CD8-positive, alpha-beta memory T cell (primary cell): ENCODE data around the gene SNX10. TPM values are rescaled to one million over a fixed set of nuclear protein-coding genes. Genes with fewer than 3 reads are reported as not detected.
A peak's percentile ranks its signal among the peaks of the same experiment; 100 is the strongest.

Source experiments
- CTCF ChIA-PET: fragments of 350-600 bp; sonication (Branson Sonifier 250); formaldehyde crosslinking; loops from one replicate; lab custom pipeline; 2021; ENCODE audit warnings: antibody characterized with exemption; lab: Charles Lee
- POLR2A ChIA-PET: fragments of 350-600 bp; sonication (Branson Sonifier 250); formaldehyde crosslinking; loops from one replicate; lab custom pipeline; 2021; ENCODE audit warnings: antibody characterized with exemption; lab: Charles Lee
- DNase-seq, 5 donors: peaks; one replicate each; pipeline versions ENCODE4 v3.0.0 to v3.0.0-alpha.2; 2020 to 2022; ENCODE audit warnings: mixed read lengths in 1 of 5
- H3K27ac ChIP-seq: one replicate; pipeline ENCODE4 v1.7.0; 2013; ENCODE audit warnings: low read depth, mild to moderate bottlenecking, low read length, moderate library complexity
- H3K27me3 ChIP-seq: 2 replicates; pipeline ENCODE4 v1.7.0; 2013; ENCODE audit warnings: low read length, mild to moderate bottlenecking; ENCODE audit not compliant: insufficient read depth, poor library complexity, severe bottlenecking
- H3K36me3 ChIP-seq: 2 replicates; pipeline ENCODE4 v1.7.0; 2013; ENCODE audit warnings: mild to moderate bottlenecking, low read length, moderate library complexity; ENCODE audit not compliant: insufficient read depth
- H3K4me1 ChIP-seq: 2 replicates; pipeline ENCODE4 v1.7.0; 2013; ENCODE audit warnings: mild to moderate bottlenecking, low read length, moderate library complexity; ENCODE audit not compliant: insufficient read depth
- H3K4me3 ChIP-seq: 2 replicates; pipeline ENCODE4 v1.7.0; 2013; ENCODE audit warnings: mild to moderate bottlenecking, low read length
- H3K9me3 ChIP-seq: 2 replicates; pipeline ENCODE4 v1.7.0; 2013; ENCODE audit warnings: mild to moderate bottlenecking, low read length
- H3K27ac Mint-ChIP-seq, 8 donors: one replicate each; pipeline ENCODE4 v1.8.0; 2020 to 2021; ENCODE audit warnings: mixed read lengths in 8 of 8, mild to moderate bottlenecking in 6 of 8, inconsistent platforms in 3 of 8, moderate library complexity in 3 of 8
- H3K27me3 Mint-ChIP-seq, 2 donors: one replicate each; pipeline ENCODE4 v1.8.0; 2020 to 2021; ENCODE audit warnings: mixed read lengths in 2 of 2, mild to moderate bottlenecking in 1 of 2, moderate library complexity in 1 of 2
- H3K36me3 Mint-ChIP-seq, 3 donors: one replicate each; pipeline ENCODE4 v1.8.0; 2020 to 2021; ENCODE audit warnings: mixed read lengths in 3 of 3, inconsistent platforms in 1 of 3, mild to moderate bottlenecking in 1 of 3
- H3K4me1 Mint-ChIP-seq, 3 donors: one replicate each; pipeline ENCODE4 v1.8.0; 2020 to 2021; ENCODE audit warnings: mixed read lengths in 3 of 3, inconsistent platforms in 1 of 3, mild to moderate bottlenecking in 1 of 3
- H3K4me3 Mint-ChIP-seq, 7 donors: one replicate each; pipeline ENCODE4 v1.8.0; 2020 to 2021; ENCODE audit warnings: mixed read lengths in 7 of 7, mild to moderate bottlenecking in 6 of 7, moderate library complexity in 4 of 7, inconsistent platforms in 2 of 7
- H3K9me3 Mint-ChIP-seq, 5 donors: one replicate each; pipeline ENCODE4 v1.8.0; 2020 to 2022; ENCODE audit warnings: mixed read lengths in 5 of 5, mild to moderate bottlenecking in 3 of 5, moderate library complexity in 2 of 5, inconsistent platforms in 1 of 5
- polyA plus RNA-seq: library from polyadenylated mRNA; unstranded; fragments of 300-500 nt; fragmentation: Illumina TruSeq; gene quantifications from one replicate; pipeline ENCODE4 v1.2.3, GENCODE V29; 2021
- total RNA-seq, 2 experiments: library from RNA; stranded (reverse); gene quantifications; one replicate each; pipeline ENCODE4 v1.2.3, GENCODE V29; 2021

Gene SNX10
- total and polyA plus RNA-seq, 3 experiments from 2014 or later: 30.9 to 45.0 (median 40.5) TPM

GRCh38 chr7:26365077-26365900 lies 73.6 kb downstream of the SNX10 start:
- Mint-ChIP-seq H3K27ac (peak overlapping the region in 3 of 8 donors; percentile 52 to 92 (median 79)), H3K9me3 (no peaks in the 10 kb centered on the region), H3K27me3 (no peaks in the 10 kb centered on the region), H3K36me3 (peaks cover 0 to 26% (median 1%) of the 10 kb centered on the region in 3 donors), H3K4me3 (no peak overlapping the region), H3K4me1 (peaks cover 7 to 12% (median 8%) of the 10 kb centered on the region in 3 donors)
- Histone ChIP-seq H3K36me3 (peaks cover 4% of the 10 kb centered on the region), H3K27me3 (no peaks in the 10 kb centered on the region), H3K4me3 (no peak overlapping the region), H3K27ac (no peak overlapping the region), H3K9me3 (no peaks in the 10 kb centered on the region), H3K4me1 (peaks cover 7% of the 10 kb centered on the region)
- DNase-seq: peak in 4 of 5 donors; percentile 12 to 62 (median 58)
- ChIA-PET POLR2A (interaction anchor here (0.6 to 2.2 kb wide), 3 partner anchors 87 to 473 kb away, joined by 3 to 8 read pairs (median 7); no protein-coding TSS in a partner anchor), CTCF (interaction anchor here (0.7 to 4.5 kb wide), 36 partner anchors 9 to 796 kb away, joined by 3 to 85 read pairs (median 4); partner anchors contain the start of genes HNRNPA2B1, NFE2L3 and SNX10)

- H3K27ac Mint-ChIP-seq: no peak overlapping the region
- no peak for DNase-seq
- H3K36me3 ChIP-seq: peaks cover 4% of the 10 kb centered on the region
- no peak overlapping the region for H3K4me3 ChIP-seq
- H3K4me1 ChIP-seq: peaks cover 8% of the 10 kb centered on the region
- ChIA-PET POLR2A (interaction anchor here (0.8 kb wide), 1 partner anchor 171 kb away, joined by 8 read pairs; no protein-coding TSS in a partner anchor), CTCF (interaction anchor here (0.8 to 4.5 kb wide), 25 partner anchors 10 to 796 kb away, joined by 3 to 85 read pairs (median 5); partner anchors contain the start of genes HNRNPA2B1, NFE2L3 and SNX10)
- H3K9me3 ChIP-seq: no peaks in the 10 kb centered on the region
- no peaks in the 10 kb centered on the region for H3K27me3 ChIP-seq
- H3K9me3 Mint-ChIP-seq: no peaks in the 10 kb centered on the region
- H3K27me3 Mint-ChIP-seq: no peaks in the 10 kb centered on the region
- H3K4me1 Mint-ChIP-seq: peaks cover 7 to 12% (median 8%) of the 10 kb centered on the region in 3 donors
- no peak overlapping the region for H3K27ac ChIP-seq
- H3K36me3 Mint-ChIP-seq: peaks cover 0 to 26% (median 1%) of the 10 kb centered on the region in 3 donors
- H3K4me3 Mint-ChIP-seq: no peak overlapping the region
Measured at GRCh38 chr7:26365901-26366275, 74.2 kb downstream of the SNX10 start.

GRCh38 chr7:26367219-26367711 lies 75.6 kb downstream of the SNX10 start:
- Mint-ChIP-seq H3K27ac (no peak overlapping the region), H3K36me3 (peaks cover 2 to 30% (median 6%) of the 10 kb centered on the region in 3 donors), H3K27me3 (peaks cover 0 to 1% of the 10 kb centered on the region in 2 donors), H3K4me1 (peaks cover 7 to 12% (median 8%) of the 10 kb centered on the region in 3 donors), H3K4me3 (no peak overlapping the region), H3K9me3 (no peaks in the 10 kb centered on the region)
- CTCF ChIA-PET: interaction anchor here (4.0 kb wide), 1 partner anchor 276 kb away, joined by 43 read pairs; no protein-coding TSS in a partner anchor
- H3K9me3 ChIP-seq: no peaks in the 10 kb centered on the region
- POLR2A ChIA-PET: no interaction called here
- H3K4me1 ChIP-seq: peaks cover 8% of the 10 kb centered on the region
- no peak overlapping the region for H3K4me3 ChIP-seq
- peaks cover 4% of the 10 kb centered on the region for H3K36me3 ChIP-seq
- no peak overlapping the region for H3K27ac ChIP-seq
- DNase-seq: no peak
- no peaks in the 10 kb centered on the region for H3K27me3 ChIP-seq

- H3K27me3 Mint-ChIP-seq: peaks cover 2 to 14% of the 10 kb centered on the region in 2 donors
- Histone ChIP-seq H3K27me3 (no peaks in the 10 kb centered on the region), H3K4me1 (peaks cover 8% of the 10 kb centered on the region), H3K9me3 (no peaks in the 10 kb centered on the region), H3K4me3 (no peak overlapping the region), H3K36me3 (peaks cover 4% of the 10 kb centered on the region), H3K27ac (no peak overlapping the region)
- CTCF ChIA-PET: interaction anchor here (1.0 to 2.9 kb wide), 6 partner anchors 9 to 793 kb away, joined by 4 to 32 read pairs (median 10); no protein-coding TSS in a partner anchor
- H3K36me3 Mint-ChIP-seq: peaks cover 6 to 39% (median 11%) of the 10 kb centered on the region in 3 donors
- no peak for DNase-seq
- H3K27ac Mint-ChIP-seq: no peak overlapping the region
- no peaks in the 10 kb centered on the region for H3K9me3 Mint-ChIP-seq
- POLR2A ChIA-PET: no interaction called here
- H3K4me1 Mint-ChIP-seq: peaks cover 7 to 12% (median 8%) of the 10 kb centered on the region in 3 donors
- H3K4me3 Mint-ChIP-seq: no peak overlapping the region
Measured at GRCh38 chr7:26368542-26368941, 76.9 kb downstream of the SNX10 start.

- Mint-ChIP-seq H3K27me3 (peaks cover 2 to 22% of the 10 kb centered on the region in 2 donors), H3K4me3 (no peak overlapping the region), H3K27ac (no peak overlapping the region), H3K36me3 (peaks cover 11 to 43% (median 14%) of the 10 kb centered on the region in 3 donors), H3K4me1 (peaks cover 7 to 12% (median 8%) of the 10 kb centered on the region in 3 donors), H3K9me3 (no peaks in the 10 kb centered on the region)
- no peaks in the 10 kb centered on the region for H3K9me3 ChIP-seq
- CTCF ChIA-PET: interaction anchor here (0.7 to 2.9 kb wide), 24 partner anchors 8 to 792 kb away, joined by 3 to 32 read pairs (median 4); no protein-coding TSS in a partner anchor
- POLR2A ChIA-PET: no interaction called here
- no peaks in the 10 kb centered on the region for H3K27me3 ChIP-seq
- DNase-seq: peak in 3 of 5 donors; percentile 34 to 54 (median 48)
- no peak overlapping the region for H3K4me3 ChIP-seq
- H3K36me3 ChIP-seq: peaks cover 4% of the 10 kb centered on the region
- peaks cover 8% of the 10 kb centered on the region for H3K4me1 ChIP-seq
- no peak overlapping the region for H3K27ac ChIP-seq
Measured at GRCh38 chr7:26369593-26369992, 77.9 kb downstream of the SNX10 start.

- Mint-ChIP-seq H3K36me3 (peaks cover 11 to 40% (median 14%) of the 10 kb centered on the region in 3 donors), H3K9me3 (no peaks in the 10 kb centered on the region), H3K27ac (no peak overlapping the region), H3K4me3 (peak overlapping the region in 1 of 7 donors; percentile 38), H3K4me1 (peaks cover 5 to 10% (median 6%) of the 10 kb centered on the region in 3 donors), H3K27me3 (peaks cover 2 to 24% of the 10 kb centered on the region in 2 donors)
- H3K9me3 ChIP-seq: no peaks in the 10 kb centered on the region
- ChIA-PET CTCF (interaction anchor here (0.7 to 2.9 kb wide), 24 partner anchors 8 to 792 kb away, joined by 3 to 32 read pairs (median 4); no protein-coding TSS in a partner anchor), POLR2A (no interaction called here)
- H3K27ac ChIP-seq: no peak overlapping the region
- no peak for DNase-seq
- no peaks in the 10 kb centered on the region for H3K27me3 ChIP-seq
- H3K4me3 ChIP-seq: no peak overlapping the region
- H3K36me3 ChIP-seq: peaks cover 4% of the 10 kb centered on the region
- H3K4me1 ChIP-seq: peaks cover 8% of the 10 kb centered on the region
Measured at GRCh38 chr7:26370011-26370410, 78.3 kb downstream of the SNX10 start.

GRCh38 chr7:26372249-26372648 lies 80.6 kb downstream of the SNX10 start:
- DNase-seq: no peak
- Mint-ChIP-seq H3K27me3 (peaks cover 6 to 33% of the 10 kb centered on the region in 2 donors), H3K9me3 (no peaks in the 10 kb centered on the region), H3K27ac (no peak overlapping the region), H3K36me3 (peaks cover 11 to 21% (median 13%) of the 10 kb centered on the region in 3 donors), H3K4me1 (peaks cover 4 to 17% (median 8%) of the 10 kb centered on the region in 3 donors), H3K4me3 (no peak overlapping the region)
- no peak overlapping the region for H3K4me3 ChIP-seq
- no peaks in the 10 kb centered on the region for H3K36me3 ChIP-seq
- CTCF ChIA-PET: interaction anchor here (1.4 to 2.8 kb wide), 2 partner anchors 13 to 789 kb away, joined by 3 to 11 read pairs; no protein-coding TSS in a partner anchor
- POLR2A ChIA-PET: no interaction called here
- H3K4me1 ChIP-seq: peaks cover 10% of the 10 kb centered on the region
- no peaks in the 10 kb centered on the region for H3K9me3 ChIP-seq
- no peak overlapping the region for H3K27ac ChIP-seq
- peaks cover 7% of the 10 kb centered on the region for H3K27me3 ChIP-seq
